ENCODE measurements around the gene GPRC6A.
"Not testable (repeated sequence)": the region's sequence is repeated elsewhere in the genome, so short reads cannot be mapped to it uniquely, and the experiment has no call there.

The GPRC6A gene

GRCh38 chr6:116859264-116859663, 30.4 kb upstream of the GPRC6A start:
- DNase-seq (ENCODE audit: insufficient read length, low spot score) (no peak), FAIRE-seq (no peak)
- no peak for TF ChIP-seq CTCF (IDR thresholded peaks at IDR 0.05; ENCODE audit: insufficient read depth, missing control alignments)

- FAIRE-seq (no peak), DNase-seq (ENCODE audit: insufficient read length, low spot score) (no peak)
- TF ChIP-seq CTCF (IDR thresholded peaks at IDR 0.05; ENCODE audit: insufficient read depth, missing control alignments) = no peak
These were observed 29.2 kb upstream of the GPRC6A start for GRCh38 chr6:116858060-116858459.

GRCh38 chr6:116847227-116847626, 18.3 kb upstream of the GPRC6A start:
- DNase-seq (ENCODE audit: insufficient read length, low spot score) (no peak), FAIRE-seq (no peak)
- peak; percentile 37 for TF ChIP-seq CTCF (IDR thresholded peaks at IDR 0.05; ENCODE audit: insufficient read depth, missing control alignments)

- FAIRE-seq (no peak), DNase-seq (ENCODE audit: insufficient read length, low spot score) (no peak)
- TF ChIP-seq CTCF (IDR thresholded peaks at IDR 0.05; ENCODE audit: insufficient read depth, missing control alignments) = no peak
These were observed 13.6 kb upstream of the GPRC6A start for GRCh38 chr6:116842459-116842858.

GRCh38 chr6:116840091-116840490, 11.2 kb upstream of the GPRC6A start:
- DNase-seq (ENCODE audit: insufficient read length, low spot score) (no peak), FAIRE-seq (no peak)
- TF ChIP-seq CTCF (IDR thresholded peaks at IDR 0.05; ENCODE audit: insufficient read depth, missing control alignments) = no peak

GRCh38 chr6:116836606-116837342, 7.9 kb upstream of the GPRC6A start:
- FAIRE-seq (no peak), DNase-seq (ENCODE audit: insufficient read length, low spot score) (no peak)
- no peak for TF ChIP-seq CTCF (IDR thresholded peaks at IDR 0.05; ENCODE audit: insufficient read depth, missing control alignments)

- not testable (repeated sequence) for DNase-seq (ENCODE audit: insufficient read length, low spot score); FAIRE-seq
These were observed 5.6 kb upstream of the GPRC6A start for GRCh38 chr6:116834526-116834925.
